Left ventricle myocardium inferior (tissue), 1 donor: ENCODE data around the gene KAZALD1. TPM values are rescaled to one million over a fixed set of nuclear protein-coding genes. Genes with fewer than 3 reads are reported as not detected.

Experiments
- DNase-seq: peaks from one replicate; pipeline ENCODE4 v3.0.0-alpha.2; 2020
- H3K27ac ChIP-seq: fragments of 200-600 bp; replicated peaks from 2 replicates; pipeline ENCODE4 v1.8.0; 2021
- H3K27me3 ChIP-seq: fragments of 200-600 bp; 2 replicates; pipeline ENCODE4 v1.8.0; 2021; ENCODE audit warnings: low read depth
- H3K36me3 ChIP-seq: fragments of 200-600 bp; 2 replicates; pipeline ENCODE4 v1.8.0; 2021
- H3K4me1 ChIP-seq: fragments of 200-600 bp; 2 replicates; pipeline ENCODE4 v1.8.0; 2021
- H3K4me3 ChIP-seq: fragments of 200-600 bp; 2 replicates; pipeline ENCODE4 v1.8.0; 2021; ENCODE audit warnings: mild to moderate bottlenecking, moderate library complexity
- H3K9me3 ChIP-seq: fragments of 200-600 bp; replicated peaks from 2 replicates; pipeline ENCODE4 v1.8.0; 2021
- CTCF ChIP-seq: fragments of 200-600 bp; IDR thresholded peaks from 2 replicates; pipeline ENCODE4 v1.8.0; 2021; ENCODE audit warnings: antibody characterized with exemption, mild to moderate bottlenecking, borderline replicate concordance
- intact Hi-C: fragments of 100-400 bp; cut with micrococcal nuclease; formaldehyde crosslinking; loops from one replicate; pipeline ENCODE4 v1.11.0; 2022
- total RNA-seq: library from RNA; stranded (reverse); fragmentation: NEBNext Ultra II Directional; extraction: Animal tissue kit (Norgen Biotek cat#: 25700); gene quantifications from one replicate; pipeline ENCODE4 v1.2.1, GENCODE V29; 2021
- donor health status: DM: no; HTN: yes; CAD: no; lungs with severe emphysema.

KAZALD1 gene
- total RNA-seq, 1 donor from 2014 or later = 5.1 TPM

- H3K27ac ChIP-seq = no peak overlapping the region
- no peak for DNase-seq
- H3K4me1 ChIP-seq = no peaks in the 10 kb centered on the region
- no peaks in the 10 kb centered on the region for H3K9me3 ChIP-seq
- no peaks in the 10 kb centered on the region for H3K36me3 ChIP-seq
- no peak for TF ChIP-seq CTCF
- H3K4me3 ChIP-seq = no peak overlapping the region
- H3K27me3 ChIP-seq = peaks cover 94% of the 10 kb centered on the region
- intact Hi-C loops = no loop called here
Measured at GRCh38 chr10:101103430-101103829, 41.6 kb downstream of the KAZALD1 start.

- Histone ChIP-seq H3K27me3 (peaks cover 94% of the 10 kb centered on the region), H3K4me1 (no peaks in the 10 kb centered on the region), H3K9me3 (no peaks in the 10 kb centered on the region), H3K36me3 (no peaks in the 10 kb centered on the region), H3K27ac (no peak overlapping the region), H3K4me3 (no peak overlapping the region)
- no peak for TF ChIP-seq CTCF
- no peak for DNase-seq
- intact Hi-C loops = no loop called here
Measured at GRCh38 chr10:101106351-101106750, 44.6 kb downstream of the KAZALD1 start.

GRCh38 chr10:101107771-101108170 lies 46.0 kb downstream of the KAZALD1 start:
- H3K27me3 ChIP-seq = peaks cover 94% of the 10 kb centered on the region

GRCh38 chr10:101110856-101111523 lies 49.2 kb downstream of the KAZALD1 start:
- Histone ChIP-seq H3K4me1 (no peaks in the 10 kb centered on the region), H3K36me3 (no peaks in the 10 kb centered on the region), H3K9me3 (no peaks in the 10 kb centered on the region), H3K27me3 (peaks cover 96% of the 10 kb centered on the region), H3K4me3 (no peak overlapping the region), H3K27ac (no peak overlapping the region)
- TF ChIP-seq CTCF = no peak
- intact Hi-C loops = no loop called here
- DNase-seq = no peak

More at GRCh38 chr10:101107771-101108170, 46.0 kb downstream of the KAZALD1 start:
- H3K9me3 ChIP-seq = no peaks in the 10 kb centered on the region
- TF ChIP-seq CTCF = no peak
- no peaks in the 10 kb centered on the region for H3K36me3 ChIP-seq
- H3K4me1 ChIP-seq = no peaks in the 10 kb centered on the region
- DNase-seq = no peak
- H3K27ac ChIP-seq = no peak overlapping the region
- intact Hi-C loops = no loop called here
- H3K4me3 ChIP-seq = no peak overlapping the region

- Histone ChIP-seq H3K36me3 (no peaks in the 10 kb centered on the region), H3K4me1 (no peaks in the 10 kb centered on the region), H3K27ac (no peak overlapping the region), H3K9me3 (no peaks in the 10 kb centered on the region), H3K27me3 (peaks cover 98% of the 10 kb centered on the region), H3K4me3 (no peak overlapping the region)
- TF ChIP-seq CTCF = no peak
- intact Hi-C loops = no loop called here
- DNase-seq = no peak
Measured at GRCh38 chr10:101111547-101111946, 49.8 kb downstream of the KAZALD1 start.
